ENCODE results near the gene TTC7B. TPM values are rescaled to one million over a fixed set of nuclear protein-coding genes. Genes with fewer than 3 reads are reported as not detected.

The TTC7B gene
- total RNA-seq, 4 donors from 2014 or later, result 35.0 to 78.7 (median 36.8) TPM

DNA sequence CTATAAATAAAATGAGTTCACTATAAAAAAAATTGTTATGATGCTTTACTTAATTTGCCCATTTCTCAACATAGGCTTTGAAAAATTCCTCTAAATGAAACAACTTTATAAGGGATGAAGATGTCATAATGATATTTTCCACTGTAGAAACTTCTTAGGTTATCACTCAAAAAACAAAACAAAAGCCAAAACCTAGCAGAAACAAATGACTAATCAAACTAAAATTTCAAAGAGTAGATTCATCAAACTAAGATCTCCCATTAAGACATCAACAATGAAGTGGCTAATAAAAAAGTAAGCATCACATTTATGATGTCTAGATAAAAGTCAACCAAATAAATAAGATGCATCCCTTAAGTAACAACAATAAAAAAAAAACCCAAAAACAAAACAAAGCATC, 36.9 kb upstream of the TTC7B start:
- Histone ChIP-seq H3K9me3 (no peaks in the 10 kb centered on the region), H3K4me1 (peaks cover 5 to 17% of the 10 kb centered on the region in 2 donors), H3K36me3 (no peaks in the 10 kb centered on the region), H3K27me3 (no peaks in the 10 kb centered on the region), H3K4me3 (no peak overlapping the region), H3K27ac (no peak overlapping the region)
- ATAC-seq (no peak), DNase-seq (no peak)
- TF ChIP-seq POLR2A (IDR thresholded peaks at IDR 0.05), result no peak
- TF ChIP-seq, protein P1, sequence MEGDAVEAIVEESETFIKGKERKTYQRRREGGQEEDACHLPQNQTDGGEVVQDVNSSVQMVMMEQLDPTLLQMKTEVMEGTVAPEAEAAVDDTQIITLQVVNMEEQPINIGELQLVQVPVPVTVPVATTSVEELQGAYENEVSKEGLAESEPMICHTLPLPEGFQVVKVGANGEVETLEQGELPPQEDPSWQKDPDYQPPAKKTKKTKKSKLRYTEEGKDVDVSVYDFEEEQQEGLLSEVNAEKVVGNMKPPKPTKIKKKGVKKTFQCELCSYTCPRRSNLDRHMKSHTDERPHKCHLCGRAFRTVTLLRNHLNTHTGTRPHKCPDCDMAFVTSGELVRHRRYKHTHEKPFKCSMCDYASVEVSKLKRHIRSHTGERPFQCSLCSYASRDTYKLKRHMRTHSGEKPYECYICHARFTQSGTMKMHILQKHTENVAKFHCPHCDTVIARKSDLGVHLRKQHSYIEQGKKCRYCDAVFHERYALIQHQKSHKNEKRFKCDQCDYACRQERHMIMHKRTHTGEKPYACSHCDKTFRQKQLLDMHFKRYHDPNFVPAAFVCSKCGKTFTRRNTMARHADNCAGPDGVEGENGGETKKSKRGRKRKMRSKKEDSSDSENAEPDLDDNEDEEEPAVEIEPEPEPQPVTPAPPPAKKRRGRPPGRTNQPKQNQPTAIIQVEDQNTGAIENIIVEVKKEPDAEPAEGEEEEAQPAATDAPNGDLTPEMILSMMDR (IDR thresholded peaks at IDR 0.05 in 4 of 5, conservative IDR thresholded peaks at IDR 0.05 in 1 of 5), result no peak
- intact Hi-C loops (cut with DNase I; ENCODE audit: low total_unique reads) (no loop called here), in situ Hi-C loops (cut with MboI; ENCODE audit: low sequenced_read_pairs in 4 of 4) (no loop called here)

DNA sequence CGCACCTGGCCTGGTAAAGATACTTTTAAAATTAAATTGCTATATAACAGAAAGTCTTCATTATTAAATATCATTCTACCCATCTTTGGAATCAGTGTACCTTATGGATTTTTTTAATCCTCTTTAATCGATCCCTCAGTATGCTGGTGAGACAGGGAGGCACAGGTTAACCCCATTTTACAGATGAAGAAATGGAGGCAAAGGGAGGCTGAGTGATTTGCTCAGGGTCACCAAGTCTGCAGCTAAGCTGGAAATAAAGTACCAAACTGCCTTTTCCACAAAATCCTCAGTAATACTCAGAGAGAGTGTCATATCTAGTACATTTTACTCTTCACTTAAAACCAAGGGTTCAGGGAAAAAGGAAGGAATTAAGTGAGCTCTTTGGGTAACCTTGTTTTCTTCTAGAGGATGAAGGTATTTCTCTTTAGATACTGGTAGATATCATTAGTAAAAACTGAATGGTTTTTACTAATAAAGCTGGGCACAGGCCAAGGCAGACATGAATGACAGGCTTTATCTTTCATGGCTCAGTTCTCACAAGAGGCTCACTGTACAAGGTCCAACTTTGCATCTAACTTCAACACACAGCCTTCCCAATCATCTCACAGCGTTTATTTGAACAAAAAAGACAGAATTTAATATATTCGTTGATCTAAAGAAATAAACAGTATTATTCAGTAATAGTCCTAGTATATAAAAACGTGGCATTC, 35.3 kb upstream of the TTC7B start:
- in situ Hi-C loops (cut with MboI; ENCODE audit: low sequenced_read_pairs in 4 of 4) (no loop called here), intact Hi-C loops (cut with DNase I; ENCODE audit: low total_unique reads) (no loop called here)
- no peaks in the 10 kb centered on the region for H3K36me3 ChIP-seq
- peaks cover 5 to 17% of the 10 kb centered on the region in 2 donors for H3K4me1 ChIP-seq
- H3K4me3 ChIP-seq, result no peak overlapping the region
- H3K9me3 ChIP-seq, result no peaks in the 10 kb centered on the region
- ATAC-seq (no peak), DNase-seq (no peak)
- peak overlapping the region in 3 of 4 donors; percentile 60 to 66 (median 62) for H3K27ac ChIP-seq
- no peaks in the 10 kb centered on the region for H3K27me3 ChIP-seq
- TF ChIP-seq POLR2A (IDR thresholded peaks at IDR 0.05), result no peak

DNA sequence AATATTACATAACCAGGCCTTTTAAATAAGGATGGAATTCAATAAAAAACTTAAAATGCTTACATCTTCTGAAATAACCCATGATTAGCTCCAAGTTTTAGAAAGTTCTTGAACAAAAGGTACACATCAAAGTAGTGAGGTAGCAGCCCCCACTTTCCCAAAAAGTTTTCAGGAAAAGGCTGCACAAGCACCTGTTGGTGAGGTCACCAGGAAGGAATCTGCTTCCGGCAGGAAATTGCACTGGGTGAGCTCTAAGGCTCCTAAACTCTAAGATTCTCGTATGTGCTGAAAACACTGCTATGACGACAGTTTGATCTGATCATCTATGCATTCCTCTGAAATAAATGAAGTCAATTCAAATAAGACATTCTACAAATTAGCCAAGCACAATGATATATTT, 34.3 kb upstream of the TTC7B start:
- no peak for DNase-seq
- in situ Hi-C loops (cut with MboI; ENCODE audit: low sequenced_read_pairs in 4 of 4) (no loop called here), intact Hi-C loops (cut with DNase I; ENCODE audit: low total_unique reads) (no loop called here)
- Histone ChIP-seq H3K4me1 (peaks cover 5 to 17% of the 10 kb centered on the region in 2 donors), H3K9me3 (no peaks in the 10 kb centered on the region), H3K36me3 (no peaks in the 10 kb centered on the region), H3K27ac (peak overlapping the region in 3 of 4 donors; percentile 60 to 66 (median 62)), H3K4me3 (peak overlapping the region in 3 of 4 donors; percentile 14 to 31 (median 17)), H3K27me3 (no peaks in the 10 kb centered on the region)
- peak; percentile 79 to 83 for ATAC-seq
- TF ChIP-seq, protein P1 (IDR thresholded peaks at IDR 0.05 in 4 of 5, conservative IDR thresholded peaks at IDR 0.05 in 1 of 5), result no peak
- no peak for TF ChIP-seq POLR2A (IDR thresholded peaks at IDR 0.05)

DNA sequence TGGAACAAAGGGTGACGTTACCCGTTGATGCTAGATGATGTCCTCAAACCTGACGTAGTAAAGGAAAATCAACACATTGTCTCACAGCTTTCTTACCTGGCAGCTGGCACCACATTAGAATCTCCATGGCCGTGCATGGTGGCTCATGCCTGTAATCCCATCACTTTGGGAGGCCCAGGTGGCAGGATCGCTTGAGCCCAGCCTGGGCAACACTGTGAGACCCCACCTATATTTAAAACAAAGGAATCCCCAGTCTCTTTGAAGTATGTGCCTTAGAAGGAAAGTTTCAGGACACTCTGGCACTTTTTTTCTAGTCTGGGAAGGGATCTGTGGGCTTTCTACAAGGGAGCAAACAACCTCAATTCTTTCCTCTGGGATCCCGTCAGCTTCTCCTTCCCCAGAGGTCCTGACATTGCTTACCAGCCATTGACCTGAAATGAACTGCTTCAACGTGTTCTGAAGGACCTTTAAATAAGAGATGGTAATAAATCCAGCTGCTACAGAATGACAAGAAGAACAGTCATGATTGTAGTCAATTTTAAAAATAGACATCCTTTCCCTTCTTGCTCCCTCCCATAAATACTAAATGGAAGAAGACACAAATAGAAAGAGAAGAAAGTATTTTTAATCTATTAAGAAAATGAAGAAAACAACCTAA, 33.7 kb upstream of the TTC7B start:
- intact Hi-C loops (cut with DNase I; ENCODE audit: low total_unique reads) (no loop called here), in situ Hi-C loops (cut with MboI; ENCODE audit: low sequenced_read_pairs in 4 of 4) (no loop called here)
- peak overlapping the region in 3 of 4 donors; percentile 60 to 66 (median 62) for H3K27ac ChIP-seq

More for the DNA sequence above, 33.7 kb upstream of the TTC7B start:
- Histone ChIP-seq H3K36me3 (no peaks in the 10 kb centered on the region), H3K4me1 (peaks cover 5 to 17% of the 10 kb centered on the region in 2 donors), H3K9me3 (no peaks in the 10 kb centered on the region), H3K4me3 (no peak overlapping the region), H3K27me3 (no peaks in the 10 kb centered on the region)
- DNase-seq (no peak), ATAC-seq (peak; percentile 78 to 85)
- TF ChIP-seq POLR2A (IDR thresholded peaks at IDR 0.05), result no peak
- TF ChIP-seq, protein P1 (IDR thresholded peaks at IDR 0.05 in 4 of 5, conservative IDR thresholded peaks at IDR 0.05 in 1 of 5), result no peak

Measured in gastrocnemius medialis (tissue), 4 donors.